Activated CD4-positive, alpha-beta T cell treated with anti-CD3 and anti-CD28 coated beads, Interleukin-2, amount 10 ng/mL, durations not matched to agents 24 days and 14 days (primary cell): ENCODE measurements around the gene UBR2. TPM values are rescaled to one million over a fixed set of nuclear protein-coding genes. Genes with fewer than 3 reads are reported as not detected.
A peak's percentile ranks its signal among the peaks of the same experiment; 100 is the strongest.
"Not testable (repeated sequence)": the region's sequence is repeated elsewhere in the genome, so short reads cannot be mapped to it uniquely, and the experiment has no call there.

Source experiments
- DNase-seq: peaks from one replicate; pipeline ENCODE4 v3.0.0; 2022
- H3K27ac Mint-ChIP-seq: one replicate; pipeline ENCODE4 v1.8.0; 2022; ENCODE audit warnings: mild to moderate bottlenecking, mixed read lengths
- H3K27me3 Mint-ChIP-seq: one replicate; pipeline ENCODE4 v1.8.0; 2022; ENCODE audit warnings: mixed read lengths
- H3K36me3 Mint-ChIP-seq: one replicate; pipeline ENCODE4 v1.8.0; 2022; ENCODE audit warnings: low read depth, mild to moderate bottlenecking, mixed read lengths
- H3K4me1 Mint-ChIP-seq: one replicate; pipeline ENCODE4 v1.8.0; 2021; ENCODE audit warnings: mixed read lengths
- H3K4me3 Mint-ChIP-seq: one replicate; pipeline ENCODE4 v1.8.0; 2022; ENCODE audit warnings: mild to moderate bottlenecking, moderate library complexity, mixed read lengths
- H3K9me3 Mint-ChIP-seq: one replicate; pipeline ENCODE4 v1.8.0; 2021; ENCODE audit warnings: mixed read lengths
- intact Hi-C: fragments of 100-400 bp; cut with micrococcal nuclease; formaldehyde crosslinking; loops from one replicate; pipeline ENCODE4 v1.15.1; 2023
- total RNA-seq: library from RNA; stranded (reverse); gene quantifications from 2 replicates; pipeline ENCODE4 v1.2.3, GENCODE V29; 2022

UBR2 gene
- total RNA-seq, 1 donor from 2014 or later, result 30.8 TPM

DNA sequence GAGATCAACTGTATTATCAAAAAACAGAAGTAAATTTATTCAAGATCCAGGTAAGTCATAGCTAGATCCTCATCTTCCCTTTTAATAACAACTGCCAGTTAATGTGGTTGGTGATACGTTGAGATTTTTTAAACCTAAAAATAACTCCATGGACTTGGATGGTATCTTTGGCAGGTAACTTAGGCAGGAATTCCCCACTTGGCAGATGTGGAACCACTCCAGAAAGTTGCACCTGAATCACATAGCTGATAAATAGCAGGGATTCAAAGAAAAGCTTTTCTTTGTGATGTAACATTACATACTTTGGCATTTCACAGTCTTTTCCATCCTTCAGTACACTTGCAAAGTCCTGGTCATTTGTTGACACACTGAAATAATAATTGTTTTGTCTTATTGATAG lies 96.0 kb downstream of the UBR2 start:
- no peak for DNase-seq
- Mint-ChIP-seq H3K27me3 (no peaks in the 10 kb centered on the region), H3K27ac (no peak overlapping the region), H3K9me3 (no peaks in the 10 kb centered on the region), H3K36me3 (peaks cover 49% of the 10 kb centered on the region), H3K4me3 (no peak overlapping the region), H3K4me1 (no peaks in the 10 kb centered on the region)
- intact Hi-C loops, result no loop called here

- H3K4me3 Mint-ChIP-seq, result no peak overlapping the region
- intact Hi-C loops, result loop anchor here (1.0 kb wide), 3 partner anchors 65 to 238 kb away; no protein-coding TSS in a partner anchor
- H3K27ac Mint-ChIP-seq, result no peak overlapping the region
- H3K27me3 Mint-ChIP-seq, result no peaks in the 10 kb centered on the region
- H3K4me1 Mint-ChIP-seq, result no peaks in the 10 kb centered on the region
- peaks cover 58% of the 10 kb centered on the region for H3K36me3 Mint-ChIP-seq
- no peaks in the 10 kb centered on the region for H3K9me3 Mint-ChIP-seq
- peak; percentile 94 for DNase-seq
These were observed 97.8 kb downstream of the UBR2 start for GRCh38 chr6:42661540-42662153.

GRCh38 chr6:42664718-42665117 lies 100.9 kb downstream of the UBR2 start:
- DNase-seq, result no peak
- H3K36me3 Mint-ChIP-seq, result peaks cover 52% of the 10 kb centered on the region
- H3K27me3 Mint-ChIP-seq, result no peaks in the 10 kb centered on the region
- H3K9me3 Mint-ChIP-seq, result no peaks in the 10 kb centered on the region
- intact Hi-C loops, result no loop called here
- H3K4me3 Mint-ChIP-seq, result no peak overlapping the region
- no peak overlapping the region for H3K27ac Mint-ChIP-seq
- H3K4me1 Mint-ChIP-seq, result no peaks in the 10 kb centered on the region

- H3K27me3 Mint-ChIP-seq, H3K4me1 Mint-ChIP-seq, intact Hi-C loops, DNase-seq, H3K27ac Mint-ChIP-seq, H3K4me3 Mint-ChIP-seq, H3K9me3 Mint-ChIP-seq: not testable (repeated sequence)
- peaks cover 64% of the 10 kb centered on the region for H3K36me3 Mint-ChIP-seq
These were observed 110.5 kb downstream of the UBR2 start for GRCh38 chr6:42674368-42674767.

DNA sequence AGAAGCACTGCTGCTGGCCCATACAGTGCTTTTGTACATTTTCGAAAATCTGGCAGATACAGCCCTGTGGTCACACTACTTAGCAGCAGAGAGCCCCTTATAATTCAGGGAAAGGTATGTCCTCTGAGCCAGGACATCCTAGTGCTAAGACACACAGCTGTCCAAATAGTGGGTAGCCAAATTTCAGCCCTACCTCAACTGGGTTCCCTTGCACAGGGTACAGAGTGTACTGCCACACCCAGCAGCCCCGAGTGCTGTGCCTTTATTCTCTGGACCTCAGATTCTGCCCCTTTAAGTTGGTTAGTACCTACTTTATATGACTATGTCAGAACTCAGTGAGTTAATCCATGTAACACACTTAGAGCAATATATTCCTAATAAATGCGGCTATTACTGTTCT lies 111.0 kb downstream of the UBR2 start:
- peaks cover 7% of the 10 kb centered on the region for H3K4me1 Mint-ChIP-seq
- H3K9me3 Mint-ChIP-seq, result no peaks in the 10 kb centered on the region
- no peak overlapping the region for H3K4me3 Mint-ChIP-seq
- H3K36me3 Mint-ChIP-seq, result peaks cover 64% of the 10 kb centered on the region
- DNase-seq, result no peak
- intact Hi-C loops, result no loop called here
- H3K27ac Mint-ChIP-seq, result no peak overlapping the region
- no peaks in the 10 kb centered on the region for H3K27me3 Mint-ChIP-seq

DNA sequence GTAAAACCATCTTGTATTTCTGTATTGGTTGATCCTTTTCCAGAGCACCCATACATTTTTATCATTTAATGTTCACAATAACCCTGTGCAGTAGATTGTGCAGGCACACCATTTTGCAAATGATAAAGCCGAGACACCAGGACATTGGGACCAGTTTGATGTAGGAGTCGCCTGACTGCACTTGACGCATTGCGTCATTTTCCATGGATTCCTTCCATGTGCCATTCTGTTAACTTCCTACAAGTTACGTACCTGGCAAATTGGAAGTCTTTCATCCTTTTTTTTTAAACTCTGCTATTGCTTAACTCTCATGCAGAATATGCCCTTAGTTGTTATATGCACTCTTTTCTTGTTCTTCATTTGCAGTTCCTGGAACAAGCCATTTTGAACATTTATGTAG lies 115.5 kb downstream of the UBR2 start:
- Mint-ChIP-seq H3K36me3 (peaks cover 58% of the 10 kb centered on the region), H3K4me1 (no peaks in the 10 kb centered on the region), H3K9me3 (no peaks in the 10 kb centered on the region), H3K27ac (peak overlapping the region; percentile 29), H3K27me3 (no peaks in the 10 kb centered on the region), H3K4me3 (no peak overlapping the region)
- DNase-seq, result no peak
- intact Hi-C loops, result no loop called here

GRCh38 chr6:42688281-42688680 lies 124.5 kb downstream of the UBR2 start:
- Mint-ChIP-seq H3K9me3 (no peaks in the 10 kb centered on the region), H3K4me3 (no peak overlapping the region), H3K36me3 (peaks cover 72% of the 10 kb centered on the region), H3K27me3 (no peaks in the 10 kb centered on the region), H3K27ac (no peak overlapping the region), H3K4me1 (peaks cover 17% of the 10 kb centered on the region)
- intact Hi-C loops, result no loop called here
- DNase-seq, result no peak

- Mint-ChIP-seq H3K4me3 (no peak overlapping the region), H3K36me3 (peaks cover 75% of the 10 kb centered on the region), H3K4me1 (peaks cover 28% of the 10 kb centered on the region), H3K9me3 (no peaks in the 10 kb centered on the region), H3K27me3 (no peaks in the 10 kb centered on the region), H3K27ac (no peak overlapping the region)
- no peak for DNase-seq
- intact Hi-C loops, result no loop called here
These were observed 125.5 kb downstream of the UBR2 start for GRCh38 chr6:42689371-42689770.

DNA sequence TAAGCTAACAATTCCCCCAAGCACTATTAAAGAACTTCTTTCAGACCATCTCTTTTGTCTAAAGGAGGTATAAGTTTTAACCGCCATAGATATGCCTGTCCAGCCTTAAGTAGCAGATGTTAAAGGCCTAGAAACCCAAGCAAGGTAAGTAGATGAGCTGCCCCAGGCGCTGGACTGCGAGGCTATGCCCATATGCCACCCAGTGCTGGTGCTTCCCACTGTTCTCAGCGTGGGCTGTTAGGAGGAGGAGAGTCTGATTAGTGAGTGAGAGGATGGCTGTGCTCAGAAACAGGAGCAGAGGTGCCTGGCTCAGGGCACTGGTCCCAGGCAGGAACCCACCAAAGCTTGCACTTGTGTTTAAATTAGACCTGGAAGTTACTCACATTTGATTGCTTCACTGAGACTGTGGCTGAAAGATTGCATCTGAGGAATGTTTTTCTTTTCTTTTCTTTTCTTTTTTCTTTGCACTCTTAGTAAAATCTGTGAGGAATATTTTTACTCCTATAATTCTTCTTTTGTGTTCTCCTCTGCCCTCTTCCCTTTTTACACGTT lies 126.4 kb downstream of the UBR2 start:
- intact Hi-C loops, result no loop called here
- H3K4me3 Mint-ChIP-seq, result no peak overlapping the region
- no peak for DNase-seq
- peaks cover 74% of the 10 kb centered on the region for H3K36me3 Mint-ChIP-seq
- no peaks in the 10 kb centered on the region for H3K27me3 Mint-ChIP-seq
- peaks cover 32% of the 10 kb centered on the region for H3K4me1 Mint-ChIP-seq
- H3K9me3 Mint-ChIP-seq, result no peaks in the 10 kb centered on the region
- H3K27ac Mint-ChIP-seq, result peak overlapping the region; percentile 69

DNA sequence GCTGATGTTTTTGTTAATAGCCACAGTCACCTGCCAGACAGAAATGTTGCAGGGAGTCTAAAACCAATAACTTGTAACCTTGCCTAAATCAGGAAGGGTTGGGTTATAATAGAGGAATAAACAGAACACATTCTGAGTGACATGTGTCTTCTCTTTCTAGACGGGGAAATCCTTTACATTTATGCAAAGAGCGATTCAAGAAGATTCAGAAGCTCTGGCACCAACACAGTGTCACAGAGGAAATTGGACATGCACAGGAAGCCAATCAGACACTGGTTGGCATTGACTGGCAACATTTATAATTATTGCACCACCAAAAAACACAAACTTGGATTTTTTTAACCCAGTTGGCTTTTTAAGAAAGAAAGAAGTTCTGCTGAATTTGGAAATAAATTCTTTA lies 127.0 kb downstream of the UBR2 start:
- H3K36me3 Mint-ChIP-seq, result peaks cover 68% of the 10 kb centered on the region
- no peaks in the 10 kb centered on the region for H3K27me3 Mint-ChIP-seq
- peaks cover 32% of the 10 kb centered on the region for H3K4me1 Mint-ChIP-seq
- no peak overlapping the region for H3K4me3 Mint-ChIP-seq
- DNase-seq, result no peak
- H3K9me3 Mint-ChIP-seq, result no peaks in the 10 kb centered on the region
- peak overlapping the region; percentile 45 for H3K27ac Mint-ChIP-seq
- intact Hi-C loops, result no loop called here

- H3K27me3 Mint-ChIP-seq, result no peaks in the 10 kb centered on the region
- H3K36me3 Mint-ChIP-seq, result peaks cover 62% of the 10 kb centered on the region
- intact Hi-C loops, result loop anchor here (2.0 kb wide), 1 partner anchor 34 kb away; no protein-coding TSS in a partner anchor
- DNase-seq, result no peak
- no peak overlapping the region for H3K4me3 Mint-ChIP-seq
- peak overlapping the region; percentile 29 for H3K27ac Mint-ChIP-seq
- peaks cover 32% of the 10 kb centered on the region for H3K4me1 Mint-ChIP-seq
- H3K9me3 Mint-ChIP-seq, result no peaks in the 10 kb centered on the region
These were observed 128.5 kb downstream of the UBR2 start for GRCh38 chr6:42692137-42692911.

- H3K4me3 Mint-ChIP-seq, result peak overlapping the region; percentile 43
These were observed 130.0 kb downstream of the UBR2 start for GRCh38 chr6:42693725-42694323.

DNA sequence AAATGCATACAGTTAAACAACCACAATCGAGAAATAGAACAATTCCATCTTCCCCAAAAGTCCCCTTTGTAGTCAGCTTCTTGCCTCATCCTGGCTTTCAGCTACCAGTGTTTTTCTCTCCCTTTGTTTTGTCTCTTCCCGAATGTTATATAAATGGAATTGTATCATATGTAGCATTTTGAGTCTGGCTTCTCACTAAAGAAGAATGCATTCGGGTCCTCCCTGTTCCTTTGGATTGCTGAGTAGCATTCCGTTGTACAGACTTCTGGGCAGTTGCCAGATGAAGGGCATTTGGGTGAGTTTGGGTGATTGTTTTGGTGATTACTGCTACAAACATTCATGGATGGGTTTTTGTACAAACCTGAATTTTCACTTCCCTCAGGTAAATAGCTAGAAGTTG lies 130.8 kb downstream of the UBR2 start:
- Mint-ChIP-seq H3K36me3 (peaks cover 43% of the 10 kb centered on the region), H3K4me3 (no peak overlapping the region), H3K4me1 (peaks cover 32% of the 10 kb centered on the region), H3K9me3 (no peaks in the 10 kb centered on the region), H3K27me3 (no peaks in the 10 kb centered on the region), H3K27ac (peak overlapping the region; percentile 35)
- DNase-seq, result no peak
- intact Hi-C loops, result no loop called here

More at GRCh38 chr6:42693725-42694323, 130.0 kb downstream of the UBR2 start:
- intact Hi-C loops, result loop anchor here (2.0 kb wide), 1 partner anchor 33 kb away; no protein-coding TSS in a partner anchor
- Mint-ChIP-seq H3K4me1 (peaks cover 32% of the 10 kb centered on the region), H3K27me3 (no peaks in the 10 kb centered on the region), H3K9me3 (no peaks in the 10 kb centered on the region), H3K36me3 (peaks cover 49% of the 10 kb centered on the region), H3K27ac (peak overlapping the region; percentile 78)
- DNase-seq, result peak; percentile 72
